Heart right ventricle (tissue), 16 donors: ENCODE results near the gene SND1. TPM values are rescaled to one million over a fixed set of nuclear protein-coding genes. Genes with fewer than 3 reads are reported as not detected.
A peak's percentile ranks its signal among the peaks of the same experiment; 100 is the strongest.

Experiments used
- ATAC-seq, 8 donors: fragments of 200-7000 bp; cut with Tn5 transposase; one replicate each; pipeline ENCODE4 v1.9.1; 2020; ENCODE audit warnings: mild to moderate bottlenecking in 8 of 8, moderate library complexity in 8 of 8, moderate number of reproducible peaks in 1 of 8
- DNase-seq, 2 donors: peaks; one replicate each; pipeline ENCODE4 v3.0.0-alpha.2; 2020
- H3K27ac ChIP-seq, 10 donors: fragments of 200-600 bp; sonication (generic) in 2 of 10; one replicate each; pipeline versions ENCODE4 v1.5.0 to v1.8.0; 2020 to 2022; ENCODE audit warnings: mild to moderate bottlenecking in 3 of 10
- H3K27me3 ChIP-seq, 7 donors: fragments of 200-600 bp; one replicate each; pipeline ENCODE4 v1.8.0; 2021 to 2022; ENCODE audit warnings: mild to moderate bottlenecking in 2 of 7
- H3K36me3 ChIP-seq, 9 donors: fragments of 200-600 bp; sonication (generic) in 1 of 9; one replicate each; pipeline versions ENCODE4 v1.5.0 to v1.8.0; 2020 to 2022; ENCODE audit warnings: mild to moderate bottlenecking in 2 of 9
- H3K4me1 ChIP-seq, 9 donors: fragments of 200-600 bp; sonication (generic) in 1 of 9; one replicate each; pipeline versions ENCODE4 v1.5.0 to v1.8.0; 2020 to 2022; ENCODE audit warnings: mild to moderate bottlenecking in 4 of 9
- H3K4me3 ChIP-seq, 10 donors: fragments of 200-600 bp; sonication (generic) in 2 of 10; one replicate each; pipeline versions ENCODE4 v1.5.0 to v1.8.0; 2020 to 2022; ENCODE audit warnings: mild to moderate bottlenecking in 7 of 10, moderate library complexity in 2 of 10
- H3K9me3 ChIP-seq, 11 donors: fragments of 200-600 bp in 10 of 11; sonication (generic) in 2 of 11; one replicate each; pipeline versions ENCODE4 v1.5.0 to v1.8.0; 2013 to 2022; ENCODE audit warnings: mild to moderate bottlenecking in 2 of 11, control low read depth in 1 of 11, moderate library complexity in 1 of 11
- WGBS, 2 donors: extraction: QIAGEN DNeasy Blood & Tissue Kit; methylation state at CpG; one replicate each; pipeline ENCODE4 v1.1.7; 2013; ENCODE audit warnings: inconsistent platforms in 1 of 2; 5-methylcytosine and 5-hydroxymethylcytosine counted together
- intact Hi-C, 10 donors: fragments of 100-400 bp; cut with DNase I; formaldehyde crosslinking; loops; one replicate each; pipeline versions ENCODE4 v1.11.1 to v1.14.2; 2022
- polyA plus RNA-seq, 2 donors: library from polyadenylated mRNA; stranded (reverse); fragments of 200-250 nt; gene quantifications; one replicate each; pipeline ENCODE4 v1.2.3, GENCODE V29; 2013
- total RNA-seq, 10 donors: library from RNA; stranded (reverse); fragmentation: NEBNext Ultra II Directional in 3 of 10; extraction: Animal tissue kit (Norgen Biotek cat#: 25700) in 3 of 10; gene quantifications; one replicate each; pipeline versions ENCODE4 v1.2.1 to v1.2.4, GENCODE V29; 2021 to 2023
- TF ChIP-seq, protein P1 (sequence below), 9 donors: fragments of 200-600 bp; sonication (generic) in 2 of 9; IDR thresholded peaks; one replicate each; pipeline versions ENCODE4 v1.5.0 to v1.8.0; 2021 to 2022; ENCODE audit warnings: antibody characterized with exemption in 9 of 9, mild to moderate bottlenecking in 5 of 9, moderate library complexity in 1 of 9
- donor health status: Arrhythmogenic right ventricular cardiomyopathy.
- donor health status: ischemic (EF 13 %, LVEDD 7.1; RV severe dilation, severe dysfunction).
- donor health status: healthy with polysubstance abuse.
- donor health status: DM: no; HTN: yes; CAD: no.
- donor health status: DM: no; HTN: no; CAD: no.
- donor health status: ischemic (EF 25% LVEDD 6.9; RV normal size, moderate dysfunction).
- donor health status: ischemic (EF 25% LVEDD 5.7; RV mildly dilated, moderate dysfunction).
- donor health status: healthy.
- donor health status: DM: yes; HTN: yes; CAD: no.
- donor health status: Ischemic cardiomyopathy.
- donor health status: ischemic (EF 35%, LVEDD 5.7; RV mildly dilated, moderate dysfunction).
- donor health status: nonischemic (EF 11% LVEDD 7.7; RV severe dilation, severe dysfunction).
- donor health status: DM: yes; HTN: yes; CAD: no.
- donor health status: PGD.
- donor health status: ischemic (EF 29% LVEDD 5.4; RV normal size, mild dysfunction).
- donor health status: nonischemic (EF 23%, LVEDD 6.1; RV moderate dilation, normal function).

Gene SND1
- total and polyA plus RNA-seq, 12 donors, result 39.9 to 107 (median 80.8) TPM

DNA sequence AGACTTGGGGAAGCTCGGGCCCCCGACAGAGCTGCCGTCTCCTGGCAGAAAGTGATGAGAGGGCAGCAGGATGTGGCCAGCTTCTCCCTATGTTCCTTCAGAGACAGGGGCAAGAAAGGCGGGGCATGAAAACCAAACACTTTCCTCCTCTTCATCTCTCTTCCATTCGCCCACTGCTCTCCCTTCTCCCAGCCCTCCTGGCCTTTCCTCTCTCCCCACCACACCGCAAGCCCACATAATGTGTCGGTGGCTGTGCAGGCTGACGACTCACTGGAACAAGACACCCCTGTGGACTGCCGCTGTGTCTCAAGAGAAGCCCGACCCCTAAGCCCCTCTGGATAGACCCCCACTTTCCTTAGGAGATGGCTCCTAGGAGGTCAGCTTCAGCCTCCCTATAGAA lies 438.5 kb downstream of the SND1 start:
- Histone ChIP-seq H3K27me3 (no peaks in the 10 kb centered on the region), H3K9me3 (no peaks in the 10 kb centered on the region), H3K4me1 (peaks cover 0 to 15% (median 4%) of the 10 kb centered on the region in 9 donors), H3K4me3 (no peak overlapping the region), H3K27ac (no peak overlapping the region), H3K36me3 (peaks cover 0 to 98% (median 23%) of the 10 kb centered on the region in 9 donors)
- no peak for ATAC-seq
- TF ChIP-seq, protein P1, sequence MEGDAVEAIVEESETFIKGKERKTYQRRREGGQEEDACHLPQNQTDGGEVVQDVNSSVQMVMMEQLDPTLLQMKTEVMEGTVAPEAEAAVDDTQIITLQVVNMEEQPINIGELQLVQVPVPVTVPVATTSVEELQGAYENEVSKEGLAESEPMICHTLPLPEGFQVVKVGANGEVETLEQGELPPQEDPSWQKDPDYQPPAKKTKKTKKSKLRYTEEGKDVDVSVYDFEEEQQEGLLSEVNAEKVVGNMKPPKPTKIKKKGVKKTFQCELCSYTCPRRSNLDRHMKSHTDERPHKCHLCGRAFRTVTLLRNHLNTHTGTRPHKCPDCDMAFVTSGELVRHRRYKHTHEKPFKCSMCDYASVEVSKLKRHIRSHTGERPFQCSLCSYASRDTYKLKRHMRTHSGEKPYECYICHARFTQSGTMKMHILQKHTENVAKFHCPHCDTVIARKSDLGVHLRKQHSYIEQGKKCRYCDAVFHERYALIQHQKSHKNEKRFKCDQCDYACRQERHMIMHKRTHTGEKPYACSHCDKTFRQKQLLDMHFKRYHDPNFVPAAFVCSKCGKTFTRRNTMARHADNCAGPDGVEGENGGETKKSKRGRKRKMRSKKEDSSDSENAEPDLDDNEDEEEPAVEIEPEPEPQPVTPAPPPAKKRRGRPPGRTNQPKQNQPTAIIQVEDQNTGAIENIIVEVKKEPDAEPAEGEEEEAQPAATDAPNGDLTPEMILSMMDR (IDR thresholded peaks at IDR 0.05), result no peak
- intact Hi-C loops, result no loop called here
- WGBS, 2 donors, result 92% methylated on average over 10 of the region's 10 CpGs
- no peak for DNase-seq

DNA sequence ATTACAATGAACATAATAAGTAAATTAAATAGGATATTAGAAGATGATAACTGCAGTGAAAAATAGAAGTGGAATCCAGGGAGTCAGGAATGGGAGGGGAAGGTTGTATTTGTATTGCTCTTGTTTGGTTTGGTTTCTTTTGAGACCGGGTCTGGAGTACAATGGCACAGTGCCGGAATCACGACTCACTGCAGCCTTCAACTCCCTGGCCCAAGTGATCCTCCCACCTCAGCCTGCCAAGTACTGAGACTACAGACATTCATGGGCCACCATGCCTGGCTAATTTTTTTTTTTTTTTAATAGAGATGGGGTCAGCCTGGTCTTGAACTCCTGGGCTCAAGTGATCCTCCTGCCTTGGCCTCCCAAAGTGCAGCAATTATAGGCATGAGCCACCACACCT lies 439.1 kb downstream of the SND1 start:
- DNase-seq (no peak), ATAC-seq (no peak)
- TF ChIP-seq, protein P1 (IDR thresholded peaks at IDR 0.05), result no peak
- Histone ChIP-seq H3K36me3 (peaks cover 0 to 95% (median 23%) of the 10 kb centered on the region in 9 donors), H3K4me3 (no peak overlapping the region), H3K9me3 (no peaks in the 10 kb centered on the region), H3K4me1 (peaks cover 0 to 13% (median 0%) of the 10 kb centered on the region in 9 donors), H3K27ac (no peak overlapping the region), H3K27me3 (no peaks in the 10 kb centered on the region)
- WGBS, 2 donors, result 87 to 89% methylated on average over 3 of the region's 3 CpGs
- intact Hi-C loops, result no loop called here

DNA sequence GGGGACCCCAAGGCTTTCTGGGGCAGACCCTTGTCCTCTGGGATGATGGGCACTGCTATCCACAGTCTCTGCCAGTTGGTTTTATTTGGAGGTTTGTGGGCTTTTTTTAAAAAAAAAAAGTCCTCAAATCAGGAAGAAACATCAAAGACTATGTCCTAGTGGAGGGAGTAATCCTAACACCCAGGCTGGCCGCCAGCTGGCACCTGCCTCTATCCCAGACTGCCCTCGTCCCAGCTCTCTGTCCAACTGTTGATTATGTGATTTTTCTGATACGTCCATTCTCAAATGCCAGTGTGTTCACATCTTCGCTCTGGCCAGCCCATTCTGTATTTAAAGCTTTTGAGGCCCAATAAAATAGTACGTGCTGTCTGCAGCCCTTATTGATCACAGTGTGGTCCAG lies 440.2 kb downstream of the SND1 start:
- WGBS, 2 donors, result 76 to 84% methylated on average over 5 of the region's 5 CpGs
- no peaks in the 10 kb centered on the region for H3K27me3 ChIP-seq
- TF ChIP-seq, protein P1 (IDR thresholded peaks at IDR 0.05), result no peak
- no peak overlapping the region for H3K27ac ChIP-seq
- ATAC-seq (no peak), DNase-seq (no peak)
- no peaks in the 10 kb centered on the region for H3K9me3 ChIP-seq
- intact Hi-C loops, result no loop called here
- no peak overlapping the region for H3K4me3 ChIP-seq
- H3K4me1 ChIP-seq, result peaks cover 0 to 13% (median 0%) of the 10 kb centered on the region in 9 donors
- H3K36me3 ChIP-seq, result peaks cover 0 to 84% (median 23%) of the 10 kb centered on the region in 9 donors

DNA sequence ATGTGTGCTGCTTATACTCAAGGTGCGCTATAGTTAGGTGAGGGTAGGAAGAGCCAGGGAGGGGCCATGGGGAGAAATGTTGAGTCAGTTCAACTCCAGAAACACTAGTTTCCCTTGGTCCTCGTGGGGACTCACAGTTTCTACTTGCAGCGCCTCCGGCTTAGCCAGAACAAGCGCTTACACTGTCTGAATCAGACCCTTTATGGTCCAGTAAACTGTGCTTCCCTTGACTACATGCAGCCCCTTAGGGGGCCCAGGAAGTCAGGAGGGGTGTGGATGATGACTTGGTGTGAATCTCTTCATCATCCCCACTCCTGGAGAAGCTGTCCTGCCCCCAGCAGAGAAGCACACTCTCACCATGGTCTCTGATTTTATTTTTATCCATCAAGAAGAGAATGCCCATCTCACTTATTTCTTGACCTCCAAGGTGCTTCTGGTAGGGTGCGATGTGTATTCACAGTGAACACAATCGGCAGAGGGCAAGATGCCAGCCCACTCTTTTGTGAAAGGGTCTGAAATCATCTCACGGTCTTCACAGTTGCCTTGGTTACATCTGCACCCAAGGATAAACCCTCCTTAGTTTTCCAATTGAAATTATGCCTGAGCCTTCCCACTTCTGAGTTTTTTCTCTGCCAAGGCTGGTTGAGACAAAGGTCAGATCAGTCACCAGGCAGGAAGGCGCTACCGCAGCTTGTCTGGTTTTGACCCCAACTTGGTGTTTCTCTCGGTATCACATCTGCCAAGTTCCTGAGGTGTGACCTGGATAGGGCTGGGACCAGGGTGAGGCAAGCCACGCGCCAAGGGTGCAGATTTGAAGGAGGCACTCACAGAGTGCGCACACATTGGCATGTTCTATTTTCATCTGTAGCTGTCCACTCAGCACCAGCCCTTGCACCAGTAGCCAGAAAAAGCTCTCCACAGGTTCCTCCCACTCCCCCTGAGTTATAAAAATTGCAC lies 441.9 kb downstream of the SND1 start:
- ATAC-seq (peak; percentile 44 to 92 (median 86)), DNase-seq (peak; percentile 38 to 45)
- TF ChIP-seq, protein P1 (IDR thresholded peaks at IDR 0.05), result no peak
- Histone ChIP-seq H3K4me3 (no peak overlapping the region), H3K4me1 (peaks cover 0 to 13% (median 0%) of the 10 kb centered on the region in 9 donors), H3K9me3 (no peaks in the 10 kb centered on the region), H3K27ac (no peak overlapping the region), H3K27me3 (no peaks in the 10 kb centered on the region), H3K36me3 (peaks cover 0 to 67% (median 23%) of the 10 kb centered on the region in 9 donors)
- WGBS, 2 donors, result 73 to 74% methylated on average over 14 of the region's 14 CpGs
- intact Hi-C loops, result no loop called here
